COR-L47 (cell line): ENCODE measurements around the gene PEX12.
"Not testable (repeated sequence)": the region's sequence is repeated elsewhere in the genome, so short reads cannot be mapped to it uniquely, and the experiment has no call there.

Experiments
- DNase-seq: peaks from one replicate; lab custom pipeline; 2025; lab: John Stamatoyannopoulos, UW

PEX12 gene

GRCh38 chr17:35578197-35578928, at the start of gene PEX12:
PEX12 (minus strand) TSS chr17:35578571; CDS start chr17:35578021, 550 bp downstream.
- peak; percentile 87 for DNase-seq

GRCh38 chr17:35627417-35627816, 49.0 kb upstream of the PEX12 start:
- DNase-seq, result no peak

DNA sequence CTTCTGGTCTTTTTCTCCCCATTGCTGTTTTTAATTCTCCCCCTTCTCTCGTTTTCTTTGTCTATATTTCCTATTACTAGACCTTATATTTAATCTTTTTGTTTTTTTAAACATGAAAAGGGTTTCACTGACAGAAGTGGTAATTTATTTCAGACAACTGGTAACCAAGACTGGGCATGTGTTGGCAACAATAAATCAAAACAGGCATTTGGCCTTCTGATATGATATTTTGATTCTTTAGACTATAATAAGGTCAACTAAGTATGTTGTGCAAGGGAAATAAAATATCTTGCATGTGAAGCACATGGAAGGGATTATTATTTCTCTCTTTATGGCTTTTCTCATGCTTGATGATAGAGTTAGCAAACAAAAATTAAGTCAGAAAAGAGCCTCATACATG, 43.4 kb upstream of the PEX12 start:
- no peak for DNase-seq

- DNase-seq, result no peak
Measured at GRCh38 chr17:35618628-35619027, 40.3 kb upstream of the PEX12 start.

DNA sequence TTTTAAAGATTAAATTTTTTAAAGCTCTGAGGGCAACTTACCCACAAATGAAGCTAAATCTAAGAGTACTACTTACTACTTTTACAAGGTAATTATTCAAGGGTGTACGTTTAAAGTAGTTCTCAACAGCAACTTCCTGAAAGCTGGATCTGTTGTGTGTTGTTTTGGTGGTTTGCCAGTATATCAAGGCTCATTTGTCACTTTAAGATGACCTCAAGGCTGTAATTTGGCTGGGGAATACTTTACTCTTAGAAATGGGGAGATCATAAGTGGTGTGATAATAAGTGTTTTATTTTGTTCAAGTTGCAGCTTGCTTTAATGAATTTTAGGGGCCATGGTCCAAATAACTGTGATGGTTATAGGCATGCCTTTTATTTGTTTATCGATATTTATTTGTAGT, 39.1 kb upstream of the PEX12 start:
- DNase-seq, result no peak

DNA sequence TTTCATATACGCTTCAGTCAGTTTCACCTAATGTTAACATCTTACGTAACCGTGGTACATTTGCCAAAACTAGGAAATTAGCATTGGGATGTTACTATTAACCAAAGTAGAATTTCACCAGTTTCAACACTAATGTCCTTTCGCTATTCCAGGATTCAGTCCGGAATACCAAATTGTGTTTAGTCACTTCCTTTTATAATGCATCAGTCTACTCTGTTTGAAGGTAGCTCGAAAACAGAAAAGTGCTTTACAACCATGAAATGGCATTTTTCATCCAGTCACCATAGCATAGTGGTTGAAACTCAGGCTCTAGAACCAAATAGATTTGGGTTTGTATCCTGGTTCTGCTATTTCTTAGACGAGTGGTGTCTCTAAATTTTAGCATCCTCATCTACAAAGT, 38.2 kb upstream of the PEX12 start:
- no peak for DNase-seq

GRCh38 chr17:35614810-35615209, 36.4 kb upstream of the PEX12 start:
- no peak for DNase-seq

GRCh38 chr17:35612924-35613521, 34.7 kb upstream of the PEX12 start:
- peak; percentile 36 for DNase-seq

GRCh38 chr17:35610746-35611145, 32.4 kb upstream of the PEX12 start:
- DNase-seq, result not testable (repeated sequence)

DNA sequence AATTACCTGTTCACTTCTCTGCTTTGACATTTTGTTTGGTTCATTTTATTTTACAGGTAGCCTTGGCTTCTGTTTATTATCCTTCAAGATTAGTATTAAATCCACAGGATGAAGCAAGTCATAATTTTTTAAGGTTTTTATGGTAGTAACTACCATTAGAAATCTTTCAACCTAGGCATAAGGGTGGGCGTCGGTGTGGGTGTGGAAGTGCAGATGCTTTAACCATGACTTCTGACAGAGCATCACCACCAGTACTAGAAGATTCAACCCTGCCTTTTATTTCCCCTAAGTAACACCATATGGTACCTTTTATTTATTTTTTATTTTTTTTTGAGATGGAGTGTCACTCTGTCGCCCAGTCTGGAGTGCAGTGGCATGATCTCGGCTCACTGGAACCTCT, 31.5 kb upstream of the PEX12 start:
- no peak for DNase-seq

DNA sequence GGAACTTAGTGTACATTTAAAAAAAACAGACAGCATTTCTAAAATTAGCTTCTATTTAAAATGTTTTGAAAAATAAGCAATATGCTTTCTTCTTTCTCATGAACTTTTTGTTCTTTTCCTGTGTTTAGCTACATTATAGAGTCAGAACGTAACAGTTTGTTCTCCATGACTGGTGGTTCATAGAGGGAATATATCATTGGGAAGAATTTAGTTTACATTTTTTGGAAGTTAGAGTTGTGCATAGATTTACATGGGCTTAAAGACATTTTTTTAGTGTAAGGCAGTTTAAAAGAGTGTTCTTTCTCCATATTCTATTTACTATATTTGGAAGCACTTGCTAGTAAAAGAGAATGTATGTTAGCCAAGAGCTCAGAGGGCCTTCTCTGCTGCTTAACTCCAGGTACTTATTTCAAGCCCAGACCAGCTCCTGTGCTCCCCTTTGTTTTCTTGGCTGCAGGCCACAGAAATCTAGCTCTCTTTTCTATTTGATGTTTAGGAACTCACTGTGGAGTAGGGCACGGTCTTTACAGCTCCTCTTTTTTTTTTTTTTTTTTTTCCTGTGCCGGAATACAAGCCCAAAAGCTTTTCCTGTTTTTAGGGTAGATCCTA, 29.0 kb upstream of the PEX12 start:
- DNase-seq, result no peak

DNA sequence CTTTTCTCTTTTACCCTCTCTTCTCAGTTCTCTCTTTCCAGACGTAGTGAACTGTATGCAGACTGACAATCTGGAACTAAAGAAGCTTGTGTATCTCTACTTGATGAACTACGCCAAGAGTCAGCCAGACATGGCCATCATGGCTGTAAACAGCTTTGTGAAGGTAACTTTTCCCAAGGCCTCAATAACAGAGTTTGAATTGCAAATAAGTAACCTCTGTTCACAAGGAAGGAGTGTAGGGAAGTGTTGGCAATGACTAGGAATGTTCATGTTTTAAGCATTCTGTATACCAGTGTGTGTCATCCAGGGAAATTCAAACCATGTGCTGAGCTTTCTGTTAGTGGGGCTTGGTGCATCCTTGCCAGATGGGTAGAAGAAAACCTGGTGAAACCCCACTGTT, 27.3 kb upstream of the PEX12 start:
- no peak for DNase-seq

DNA sequence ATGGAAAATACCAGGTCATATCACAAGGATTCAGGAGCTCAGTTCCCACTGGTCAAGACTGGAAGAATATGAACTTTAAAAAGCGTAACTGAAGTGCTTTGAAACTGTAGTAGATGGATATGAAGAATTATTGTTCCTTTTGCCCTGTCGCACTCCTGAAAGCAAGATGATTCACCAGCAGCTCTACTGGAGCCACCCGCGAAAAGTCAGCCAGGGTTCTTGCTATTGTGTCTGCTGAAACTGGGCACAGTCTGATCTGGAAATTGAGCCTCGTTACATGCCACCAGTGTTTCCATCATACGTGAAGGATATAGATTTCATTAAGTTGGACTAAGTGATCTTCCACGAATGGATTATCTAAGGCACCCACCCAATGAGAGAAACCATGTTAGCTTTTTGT, 25.3 kb upstream of the PEX12 start:
- no peak for DNase-seq

DNA sequence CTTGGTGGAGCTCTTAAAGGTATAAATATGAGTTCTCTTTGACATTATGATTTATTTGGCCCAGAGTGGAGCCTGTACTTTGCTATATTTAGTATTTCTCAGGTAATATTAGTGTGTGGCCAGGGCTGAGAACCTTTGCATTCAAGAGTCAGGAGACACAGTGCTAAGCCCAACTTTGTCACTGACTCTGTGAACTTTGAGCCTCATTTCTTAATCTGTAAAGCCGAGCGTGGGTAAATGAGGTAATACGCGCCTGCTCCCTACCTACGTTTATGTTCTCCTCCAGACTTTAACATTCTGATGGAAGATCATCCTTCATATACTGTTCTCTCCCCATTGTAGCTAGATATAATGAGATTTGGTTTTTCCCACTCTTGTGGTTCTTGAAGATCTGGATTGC, 19.2 kb upstream of the PEX12 start:
- no peak for DNase-seq

DNA sequence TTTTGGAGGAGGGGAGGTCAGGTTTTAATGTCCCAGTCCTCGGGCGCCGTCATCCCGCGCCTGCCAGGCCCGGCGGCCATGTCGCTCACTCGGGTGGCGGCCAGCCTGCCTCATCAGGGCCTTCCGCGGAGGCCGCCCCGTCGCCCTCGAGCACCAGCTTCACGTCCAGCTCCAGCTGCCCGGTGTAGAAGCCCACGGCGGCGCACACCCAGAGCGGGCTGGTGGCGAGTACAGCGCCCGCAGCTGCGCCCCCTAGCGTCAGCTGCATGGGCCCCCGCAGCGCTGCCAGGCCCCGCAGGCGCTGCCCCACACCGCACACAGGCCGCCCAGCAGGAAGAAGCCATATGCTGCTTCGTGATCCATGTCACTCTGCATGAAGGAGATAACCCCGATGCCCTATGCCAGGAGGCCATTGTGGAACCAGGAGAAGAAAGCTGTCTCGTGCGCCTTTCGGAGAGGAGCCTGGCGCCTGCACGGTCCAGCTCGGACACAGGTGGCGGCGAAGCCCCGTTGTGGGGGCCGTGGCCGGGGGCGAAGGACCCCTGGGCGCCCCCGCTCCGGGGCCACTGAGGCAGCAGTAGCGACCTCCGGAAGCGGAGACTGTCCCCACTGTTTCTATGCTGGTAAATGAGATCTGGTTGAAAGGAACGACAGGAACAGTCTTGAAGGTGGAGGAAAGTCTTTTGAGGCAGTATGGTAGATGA, 18.3 kb upstream of the PEX12 start:
- no peak for DNase-seq

- DNase-seq, result no peak
Measured at GRCh38 chr17:35596072-35596471, 17.7 kb upstream of the PEX12 start.

DNA sequence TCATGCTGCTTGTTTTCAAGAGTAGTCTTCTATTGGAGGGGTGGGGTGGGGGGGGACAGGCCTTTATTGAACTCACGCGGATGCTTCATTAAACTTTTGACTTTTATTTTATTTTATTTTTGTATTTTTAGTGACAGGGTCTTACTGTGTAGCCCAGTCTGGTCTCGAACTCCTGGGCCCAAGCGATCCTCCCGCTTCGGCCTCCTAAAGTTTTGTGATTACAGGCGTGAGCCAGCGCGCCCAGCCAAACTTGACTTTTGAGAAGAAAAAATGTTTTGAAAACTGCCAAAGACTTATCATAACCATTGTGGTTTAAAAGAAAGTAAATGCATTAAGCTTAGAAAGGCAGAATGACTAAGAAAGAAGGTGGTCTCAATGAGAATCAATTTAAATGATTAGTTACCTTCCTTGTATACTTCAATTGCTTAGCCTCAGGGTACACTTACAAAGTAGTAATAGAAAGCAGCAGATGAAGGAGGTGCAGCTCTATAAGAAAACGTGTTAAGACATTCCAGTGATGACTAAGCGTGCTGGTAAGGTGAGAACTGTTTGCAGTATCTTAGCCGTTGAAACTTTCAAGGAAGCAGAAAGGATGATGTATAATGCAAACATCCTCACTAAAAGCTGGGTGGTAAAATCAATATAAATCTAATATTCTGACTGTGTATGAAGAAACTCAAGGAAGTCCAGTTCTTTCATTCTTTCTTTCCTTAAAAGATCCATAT, 10.0 kb upstream of the PEX12 start:
- DNase-seq, result no peak

DNA sequence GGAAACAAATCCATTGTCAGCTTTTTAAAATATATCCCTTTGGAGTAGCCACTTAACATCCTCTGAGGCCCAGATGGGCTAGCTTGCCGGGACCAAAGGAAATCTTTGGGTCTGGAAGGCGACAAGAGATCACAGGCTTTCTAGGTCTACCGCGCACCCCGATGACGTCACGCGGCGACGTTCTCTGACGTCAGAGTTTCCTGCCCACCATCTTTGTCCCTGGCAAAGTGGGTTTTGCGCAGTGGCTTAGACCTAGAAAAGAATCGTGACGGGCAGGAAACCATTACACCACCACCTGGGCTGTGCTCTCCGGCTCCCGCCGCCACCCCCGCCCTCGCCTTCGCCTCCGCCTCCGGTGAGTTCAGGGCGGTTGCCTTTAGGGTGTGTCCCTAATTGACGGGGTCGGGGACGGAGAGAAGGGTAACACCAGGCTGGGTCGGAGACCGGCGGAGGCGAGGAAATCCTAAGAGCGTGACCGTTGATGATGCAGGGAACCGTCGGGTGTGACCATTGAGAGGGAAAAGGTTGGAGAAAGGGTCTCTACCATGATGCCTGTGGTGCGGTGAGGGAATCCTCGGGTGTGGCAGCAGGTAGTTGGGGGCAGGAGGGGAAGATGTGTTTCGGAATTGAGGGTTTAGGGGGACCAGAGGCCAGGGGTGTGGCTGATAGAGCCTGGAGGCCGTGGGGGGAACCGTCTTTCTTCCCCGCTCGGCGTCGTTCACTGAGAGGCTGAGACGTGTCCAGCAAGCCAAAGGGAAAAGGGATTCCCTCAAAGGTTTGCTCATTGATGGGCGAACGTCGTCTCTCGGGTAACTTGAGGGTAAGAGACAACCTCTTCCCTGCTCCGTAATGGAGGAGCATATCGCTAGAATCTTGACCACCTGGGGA, 8.9 kb upstream of the PEX12 start, which contains the start of gene AP2B1:
TSS of gene AP2B1 (plus strand) at position 249 of the 888 bp plus-strand sequence. CDS start 6,709 bp downstream, outside the sequence.
- peak; percentile 93 for DNase-seq

GRCh38 chr17:35586569-35587073, 8.2 kb upstream of the PEX12 start:
- no peak for DNase-seq

- DNase-seq, result no peak
Measured at GRCh38 chr17:35584061-35584460, 5.7 kb upstream of the PEX12 start.

DNA sequence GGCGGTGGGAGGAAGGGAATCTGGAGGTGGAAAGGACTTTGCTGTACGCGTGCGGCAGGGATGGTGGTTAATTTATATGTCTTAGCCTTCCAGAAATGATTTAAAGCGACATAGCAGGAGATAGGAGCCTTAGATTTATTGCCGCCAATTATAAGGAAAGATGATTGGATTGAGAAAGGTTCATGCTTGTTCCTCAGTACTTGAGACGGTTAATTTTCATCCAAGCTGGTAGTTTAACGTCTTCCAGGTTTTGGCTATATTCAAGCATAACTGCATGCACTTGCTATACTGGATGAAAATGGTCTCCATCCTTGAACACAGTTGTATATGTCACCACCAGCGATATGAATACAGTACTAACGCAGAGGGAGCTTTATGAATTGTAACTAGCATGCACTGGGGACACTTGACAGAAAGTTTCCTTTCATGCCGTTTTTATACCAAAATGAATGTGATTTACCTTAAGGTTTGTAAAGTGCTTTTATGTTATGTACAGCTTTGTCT, 610 bp upstream of the PEX12 start:
- DNase-seq, result no peak
